A549 (cell line): Measurements from ENCODE around the gene PRAMEF1.

Experiments used
- CBX8 ChIP-seq: fragments of 200-600 bp; sonication (generic); IDR thresholded peaks from 2 replicates; pipeline ENCODE4 v1.6.1; 2016
- CTCF ChIP-seq: fragments of >200 bp; sonication (Bioruptor Twin); formaldehyde crosslinking; IDR thresholded peaks from 3 replicates; pipeline ENCODE4 v1.5.1; 2016
- EP300 ChIP-seq, 2 experiments: fragments of >200 bp; sonication (Bioruptor Twin); formaldehyde crosslinking; IDR thresholded peaks; 2 replicates in 1 of 2; 3 replicates in 1 of 2; pipeline ENCODE4 v1.6.1; 2016 to 2017
- MYC ChIP-seq: IDR thresholded peaks from 2 replicates; pipeline ENCODE4 v1.6.1; 2012; ENCODE audit warnings: mild to moderate bottlenecking, inconsistent platforms, low read length, improper control_type of control experiment, borderline replicate concordance
- PBX3 ChIP-seq: IDR thresholded peaks from 2 replicates; pipeline ENCODE4 v1.6.1; 2012
- POLR2A ChIP-seq: IDR thresholded peaks from 2 replicates; pipeline ENCODE4 v1.6.1; 2012; ENCODE audit warnings: mild to moderate bottlenecking, low read length
- RAD21 ChIP-seq, 2 experiments: fragments of >200 bp in 1 of 2; sonication (Bioruptor Twin) in 1 of 2; formaldehyde crosslinking in 1 of 2; IDR thresholded peaks in 1 of 2; conservative IDR thresholded peaks in 1 of 2; 2 replicates in 1 of 2; 3 replicates in 1 of 2; pipeline ENCODE4 v1.6.1; 2012 to 2018; ENCODE audit warnings: inconsistent platforms in 1 of 2
- TP53 ChIP-seq: fragments of 250-450 bp; sonication (Bioruptor Pico); IDR thresholded peaks from 2 replicates; pipeline ENCODE4 v1.5.0; 2021; ENCODE audit warnings: mild to moderate bottlenecking, moderate library complexity
- ZC3H11A ChIP-seq: fragments of 450-650 bp; IDR thresholded peaks from 2 replicates; pipeline ENCODE4 v1.6.1; 2014; ENCODE audit warnings: antibody characterized with exemption, mild to moderate bottlenecking

- TF ChIP-seq TP53 (CRISPR knock-in tag) (no peak), CTCF (no peak), POLR2A (no peak), EP300 (IDR thresholded peaks at IDR 0.05) (no peak), ZC3H11A (no peak), RAD21 (conservative IDR thresholded peaks at IDR 0.05 in 1 of 2, IDR thresholded peaks at IDR 0.05 in 1 of 2) (no peak), MYC (no peak), CBX8 (no peak), PBX3 (no peak)
These were observed 36.5 kb upstream of the PRAMEF1 start for GRCh38 chr1:12754738-12755137.
